GM12874 (cell line): Measurements from ENCODE around the gene CORO7.

ENCODE experiments used
- CTCF ChIP-seq: IDR thresholded peaks from 2 replicates; pipeline ENCODE4 v1.5.1; 2011; ENCODE audit warnings: low read depth, mild to moderate bottlenecking, control low read depth, low read length, moderate library complexity; ENCODE audit not compliant: insufficient read depth

The CORO7 gene

GRCh38 chr16:4395055-4395726 is 21.2 kb downstream of the CORO7 start:
- TF ChIP-seq CTCF: no peak

- no peak for TF ChIP-seq CTCF
Observed at GRCh38 chr16:4393240-4393600, 23.2 kb downstream of the CORO7 start.

GRCh38 chr16:4392382-4393239 is 23.8 kb downstream of the CORO7 start:
- TF ChIP-seq CTCF: no peak

GRCh38 chr16:4391631-4392381 is 24.6 kb downstream of the CORO7 start:
- TF ChIP-seq CTCF: no peak

- no peak for TF ChIP-seq CTCF
Observed at GRCh38 chr16:4390266-4391260, 25.8 kb downstream of the CORO7 start.

- no peak for TF ChIP-seq CTCF
Observed at GRCh38 chr16:4389051-4389955, 27.1 kb downstream of the CORO7 start.
